GM23248 (cell line): Measurements from ENCODE around the gene SMPD3.

ENCODE experiments used
- EZH2 ChIP-seq: fragments of 200-600 bp; sonication (generic); IDR thresholded peaks from 2 replicates; pipeline ENCODE4 v1.6.1; 2018; ENCODE audit warnings: antibody characterized with exemption, mild to moderate bottlenecking; ENCODE audit not compliant: insufficient read depth, poor library complexity, severe bottlenecking
- EZH2phosphoT487 ChIP-seq: fragments of 200-600 bp; sonication (generic); IDR thresholded peaks from 2 replicates; pipeline ENCODE4 v1.6.1; 2018; ENCODE audit warnings: antibody characterized with exemption, moderate library complexity, mild to moderate bottlenecking, low read depth; ENCODE audit not compliant: insufficient read depth

- TF ChIP-seq EZH2phosphoT487 (no peak), EZH2 (no peak)
These were observed 91.9 kb downstream of the SMPD3 start for GRCh38 chr16:68356249-68356918.
